ENCODE measurements around the gene TRIP12.

Gene TRIP12

GRCh38 chr2:229734410-229734809 lies 187.4 kb downstream of the TRIP12 start (continued):
- TF ChIP-seq POU6F1 (CRISPR knock-in tag; IDR thresholded peaks at IDR 0.05; ENCODE audit: borderline replicate concordance, low read depth) (no peak), ARNTL (CRISPR knock-in tag; IDR thresholded peaks at IDR 0.05; ENCODE audit: borderline replicate concordance, low read depth) (no peak), CSRNP3 (CRISPR knock-in tag; IDR thresholded peaks at IDR 0.05) (no peak), RARB (CRISPR knock-in tag; IDR thresholded peaks at IDR 0.05) (no peak), ZFP30 (CRISPR knock-in tag; IDR thresholded peaks at IDR 0.05) (no peak), ESRRG (CRISPR knock-in tag; IDR thresholded peaks at IDR 0.05) (no peak)

- ATAC-seq: no peak
- TF ChIP-seq ZNF8 (CRISPR knock-in tag; IDR thresholded peaks at IDR 0.05) (no peak), PATZ1 (CRISPR knock-in tag; IDR thresholded peaks at IDR 0.05; ENCODE audit: borderline replicate concordance) (no peak)
Measured at GRCh38 chr2:229733611-229734245, 188.1 kb downstream of the TRIP12 start.

GRCh38 chr2:229732897-229733296 lies 188.9 kb downstream of the TRIP12 start:
- TF ChIP-seq RARB (CRISPR knock-in tag; IDR thresholded peaks at IDR 0.05): no peak
- TF ChIP-seq ISL1 (CRISPR knock-in tag; IDR thresholded peaks at IDR 0.05): no peak
- no peak for TF ChIP-seq ZFP30 (CRISPR knock-in tag; IDR thresholded peaks at IDR 0.05)
- TF ChIP-seq ZNF565 (CRISPR knock-in tag; conservative IDR thresholded peaks at IDR 0.05; ENCODE audit: low read depth): no peak
- TF ChIP-seq CSDC2 (CRISPR knock-in tag; IDR thresholded peaks at IDR 0.05): no peak
- no peak for TF ChIP-seq OSR1 (CRISPR knock-in tag; IDR thresholded peaks at IDR 0.05)
- no peak for TF ChIP-seq TOX (CRISPR knock-in tag; IDR thresholded peaks at IDR 0.05; ENCODE audit: borderline replicate concordance)
- TF ChIP-seq POU6F1 (CRISPR knock-in tag; IDR thresholded peaks at IDR 0.05; ENCODE audit: borderline replicate concordance, low read depth): no peak
- no peak for TF ChIP-seq ZC3H10 (CRISPR knock-in tag; IDR thresholded peaks at IDR 0.05)
- no peak for TF ChIP-seq ESRRG (CRISPR knock-in tag; IDR thresholded peaks at IDR 0.05)
- TF ChIP-seq PATZ1 (CRISPR knock-in tag; IDR thresholded peaks at IDR 0.05; ENCODE audit: borderline replicate concordance): no peak
- TF ChIP-seq GLIS3 (CRISPR knock-in tag; IDR thresholded peaks at IDR 0.05): no peak
- TF ChIP-seq ARNTL (CRISPR knock-in tag; IDR thresholded peaks at IDR 0.05; ENCODE audit: borderline replicate concordance, low read depth): no peak
- no peak for TF ChIP-seq TSHZ2 (CRISPR knock-in tag; IDR thresholded peaks at IDR 0.05)
- no peak for TF ChIP-seq TCF4 (CRISPR knock-in tag; IDR thresholded peaks at IDR 0.05; ENCODE audit: borderline replicate concordance)
- no peak for TF ChIP-seq ZFP3 (CRISPR knock-in tag; IDR thresholded peaks at IDR 0.05)
- TF ChIP-seq ZNF8 (CRISPR knock-in tag; IDR thresholded peaks at IDR 0.05): no peak
- no peak for TF ChIP-seq ZNF70 (CRISPR knock-in tag; IDR thresholded peaks at IDR 0.05)
- ATAC-seq: no peak

Measured in SK-N-SH treated with all-trans-retinoic acid at 6 μM for 48 hours (cell line).